ENCODE results near the gene SPCS1.

- TF ChIP-seq, protein P1, sequence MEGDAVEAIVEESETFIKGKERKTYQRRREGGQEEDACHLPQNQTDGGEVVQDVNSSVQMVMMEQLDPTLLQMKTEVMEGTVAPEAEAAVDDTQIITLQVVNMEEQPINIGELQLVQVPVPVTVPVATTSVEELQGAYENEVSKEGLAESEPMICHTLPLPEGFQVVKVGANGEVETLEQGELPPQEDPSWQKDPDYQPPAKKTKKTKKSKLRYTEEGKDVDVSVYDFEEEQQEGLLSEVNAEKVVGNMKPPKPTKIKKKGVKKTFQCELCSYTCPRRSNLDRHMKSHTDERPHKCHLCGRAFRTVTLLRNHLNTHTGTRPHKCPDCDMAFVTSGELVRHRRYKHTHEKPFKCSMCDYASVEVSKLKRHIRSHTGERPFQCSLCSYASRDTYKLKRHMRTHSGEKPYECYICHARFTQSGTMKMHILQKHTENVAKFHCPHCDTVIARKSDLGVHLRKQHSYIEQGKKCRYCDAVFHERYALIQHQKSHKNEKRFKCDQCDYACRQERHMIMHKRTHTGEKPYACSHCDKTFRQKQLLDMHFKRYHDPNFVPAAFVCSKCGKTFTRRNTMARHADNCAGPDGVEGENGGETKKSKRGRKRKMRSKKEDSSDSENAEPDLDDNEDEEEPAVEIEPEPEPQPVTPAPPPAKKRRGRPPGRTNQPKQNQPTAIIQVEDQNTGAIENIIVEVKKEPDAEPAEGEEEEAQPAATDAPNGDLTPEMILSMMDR (IDR thresholded peaks at IDR 0.05): no peak
- no peak for TF ChIP-seq POLR2A (IDR thresholded peaks at IDR 0.05)
These were observed 21.7 kb upstream of the SPCS1 start for GRCh38 chr3:52684184-52684583.
